ENCODE results near the gene PICALM.
A peak's percentile ranks its signal among the peaks of the same experiment; 100 is the strongest.

The PICALM gene

GRCh38 chr11:86047275-86047991, 21.5 kb downstream of the PICALM start:
- DNase-seq (ENCODE audit: low spot score) = no peak

GRCh38 chr11:86046116-86046515, 22.8 kb downstream of the PICALM start:
- no peak for DNase-seq (ENCODE audit: low spot score)

- DNase-seq (ENCODE audit: low spot score) = no peak
These were observed 24.9 kb downstream of the PICALM start for GRCh38 chr11:86043765-86044503.

- DNase-seq (ENCODE audit: low spot score) = peak; percentile 67
These were observed 26.9 kb downstream of the PICALM start for GRCh38 chr11:86041975-86042378.

- DNase-seq (ENCODE audit: low spot score) = no peak
These were observed 27.7 kb downstream of the PICALM start for GRCh38 chr11:86040919-86041850.

DNA sequence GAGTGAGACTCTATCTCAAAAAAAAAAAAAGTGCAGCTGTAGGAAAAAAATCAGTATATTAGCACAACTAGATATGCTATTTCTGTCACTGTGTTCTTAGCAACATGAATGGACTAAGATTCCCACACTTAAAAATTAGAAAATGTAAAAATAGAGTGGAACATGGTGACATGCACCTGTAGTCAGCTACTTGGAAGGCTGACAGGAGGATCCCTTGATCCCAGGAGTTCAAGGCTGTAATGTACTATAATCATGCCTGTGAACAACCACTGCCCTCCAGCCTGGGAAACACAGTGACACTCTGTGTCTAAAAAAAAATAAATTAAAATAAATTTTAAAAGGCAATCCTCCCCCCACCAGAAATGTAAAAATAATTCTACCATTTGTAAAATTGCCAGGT, 29.8 kb downstream of the PICALM start:
- DNase-seq (ENCODE audit: low spot score) = no peak

DNA sequence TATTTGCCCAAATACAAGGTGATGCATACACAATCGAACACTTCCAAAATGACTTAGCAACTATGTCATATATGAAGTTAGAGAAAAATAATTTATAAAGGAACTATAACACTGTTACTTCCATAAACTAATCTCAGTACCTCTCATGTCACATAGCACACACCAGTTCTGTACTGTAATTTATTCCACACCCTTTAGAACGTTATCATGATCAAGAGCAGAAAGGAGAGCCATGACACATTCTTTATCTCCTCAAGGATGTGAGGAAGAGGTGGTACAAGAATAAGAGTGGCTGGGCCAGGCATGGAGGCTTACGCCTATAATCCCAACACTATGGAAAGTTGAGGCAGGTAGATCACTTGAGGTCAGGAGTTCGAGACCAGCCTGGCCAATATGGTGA, 31.1 kb downstream of the PICALM start:
- DNase-seq (ENCODE audit: low spot score) = no peak

- DNase-seq (ENCODE audit: low spot score) = no peak
These were observed 33.0 kb downstream of the PICALM start for GRCh38 chr11:86035920-86036319.

- no peak for DNase-seq (ENCODE audit: low spot score)
These were observed 33.7 kb downstream of the PICALM start for GRCh38 chr11:86035164-86035563.

DNA sequence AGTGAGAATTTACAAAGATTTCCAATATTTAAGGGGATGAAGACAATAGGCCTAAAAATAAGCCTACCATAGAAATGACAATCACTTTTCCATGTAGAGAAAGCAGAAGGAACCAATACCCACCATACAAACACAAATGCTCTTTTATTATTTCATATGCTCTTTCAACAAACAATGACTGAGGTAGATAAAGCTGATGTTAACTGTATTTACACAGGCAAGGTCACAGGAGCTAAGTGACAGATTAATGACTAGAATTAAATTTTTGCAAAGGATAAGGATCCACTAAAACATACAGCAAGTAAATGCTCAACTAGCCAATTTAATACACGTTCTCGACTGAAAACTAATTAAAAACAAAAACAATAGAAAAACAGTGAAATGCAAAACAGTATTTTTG, 34.2 kb downstream of the PICALM start:
- DNase-seq (ENCODE audit: low spot score) = no peak

DNA sequence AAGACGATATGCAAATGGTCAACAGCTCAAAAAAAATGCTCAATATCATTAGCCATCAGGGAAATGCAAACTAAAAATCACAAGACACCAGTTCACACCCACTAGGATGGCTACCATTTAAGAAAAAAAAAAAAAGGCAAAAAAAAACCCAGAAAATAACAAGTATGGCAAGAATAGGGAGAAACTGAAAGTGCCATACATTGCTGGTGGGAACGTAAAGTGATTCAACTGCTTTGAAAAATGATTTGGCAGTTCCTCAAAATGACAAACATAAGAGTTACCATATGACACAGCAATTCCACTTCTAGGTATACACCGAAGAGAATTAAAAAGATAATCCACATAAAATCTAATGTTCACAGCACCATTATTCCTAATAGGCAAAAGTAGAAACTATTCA, 47.5 kb downstream of the PICALM start:
- no peak for DNase-seq (ENCODE audit: low spot score)

DNA sequence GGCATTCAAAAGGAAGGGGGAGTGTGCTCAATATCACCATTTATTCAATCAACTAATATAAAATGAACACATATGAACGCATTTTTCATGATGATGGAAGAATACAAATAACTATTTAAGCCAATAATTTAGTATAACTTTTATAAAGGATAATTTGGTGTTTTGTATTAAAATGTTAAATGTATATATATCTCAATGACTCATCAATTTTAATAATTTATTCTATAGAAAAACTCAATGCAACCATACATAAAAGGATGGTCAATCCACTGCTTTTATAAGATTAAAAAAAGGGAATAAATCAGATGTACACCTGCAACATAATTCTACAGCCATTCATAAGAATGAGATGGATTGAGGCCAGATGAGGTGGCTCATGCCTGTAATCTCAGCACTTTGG, 50.6 kb downstream of the PICALM start:
- no peak for DNase-seq (ENCODE audit: low spot score)

GRCh38 chr11:86016451-86016850, 52.4 kb downstream of the PICALM start:
- no peak for DNase-seq (ENCODE audit: low spot score)

DNA sequence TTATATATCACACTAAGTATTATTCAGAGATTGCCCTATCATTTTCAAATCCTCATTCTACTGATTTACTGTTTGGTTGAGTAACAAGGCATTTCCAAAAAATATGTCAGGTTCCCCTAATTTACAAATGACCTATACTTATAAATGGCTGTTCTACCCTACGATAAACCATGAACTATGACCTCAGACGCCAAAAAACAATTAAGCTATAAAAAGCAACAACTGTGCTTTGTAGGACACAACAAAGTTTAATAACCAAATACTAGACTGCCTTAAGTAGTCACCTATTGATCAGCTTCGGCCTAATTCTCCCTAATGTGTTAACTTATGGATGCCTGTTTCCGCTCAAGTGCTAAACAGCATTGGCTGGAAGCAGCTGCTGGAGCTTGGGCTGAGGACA, 53.2 kb downstream of the PICALM start:
- DNase-seq (ENCODE audit: low spot score) = no peak

- no peak for DNase-seq (ENCODE audit: low spot score)
These were observed 54.7 kb downstream of the PICALM start for GRCh38 chr11:86014221-86014620.

- DNase-seq (ENCODE audit: low spot score) = no peak
These were observed 55.2 kb downstream of the PICALM start for GRCh38 chr11:86013713-86014112.

DNA sequence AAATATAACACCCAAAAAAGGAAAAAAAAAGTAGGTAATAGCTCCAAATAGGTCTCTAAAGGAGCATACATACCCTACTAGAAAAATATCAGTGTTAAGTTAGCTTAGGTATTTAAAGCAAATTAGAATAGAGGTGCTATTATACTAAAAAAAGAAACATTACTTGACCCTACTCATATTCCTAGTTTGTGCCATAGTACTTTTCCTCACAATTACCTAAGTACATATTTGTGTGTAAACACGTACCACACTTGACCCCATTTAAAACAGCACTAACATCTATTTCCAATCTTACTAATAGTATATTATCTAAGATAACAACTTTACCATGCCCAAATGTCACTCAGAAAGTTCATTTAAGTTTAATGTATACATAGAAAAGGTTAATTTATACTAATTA, 57.7 kb downstream of the PICALM start:
- no peak for DNase-seq (ENCODE audit: low spot score)

GRCh38 chr11:86003654-86004053, 65.2 kb downstream of the PICALM start:
- no peak for DNase-seq (ENCODE audit: low spot score)

- no peak for DNase-seq (ENCODE audit: low spot score)
These were observed 66.5 kb downstream of the PICALM start for GRCh38 chr11:86002431-86002830.

GRCh38 chr11:85991508-85991907, 77.4 kb downstream of the PICALM start:
- no peak for DNase-seq (ENCODE audit: low spot score)

DNA sequence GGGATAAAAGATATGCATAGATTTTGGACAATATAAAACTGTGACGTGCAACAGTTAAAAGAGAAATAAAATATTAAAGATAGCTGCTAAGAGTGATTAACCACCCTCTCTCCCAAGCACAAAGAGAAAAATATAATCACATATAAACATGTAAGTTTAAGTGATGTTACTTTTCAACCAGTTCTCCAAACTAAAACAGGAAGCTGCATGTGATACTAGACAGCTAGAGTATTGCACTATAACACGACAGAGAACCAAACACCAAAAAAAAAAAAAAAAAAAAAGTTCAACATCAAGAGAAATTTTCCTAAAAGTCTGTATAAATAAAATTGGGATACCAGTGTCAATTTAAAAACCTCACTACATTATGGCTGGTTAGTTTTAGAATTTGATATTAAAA, 79.1 kb downstream of the PICALM start:
- DNase-seq (ENCODE audit: low spot score) = no peak

- no peak for DNase-seq (ENCODE audit: low spot score)
These were observed 80.1 kb downstream of the PICALM start for GRCh38 chr11:85988780-85989179.

DNA sequence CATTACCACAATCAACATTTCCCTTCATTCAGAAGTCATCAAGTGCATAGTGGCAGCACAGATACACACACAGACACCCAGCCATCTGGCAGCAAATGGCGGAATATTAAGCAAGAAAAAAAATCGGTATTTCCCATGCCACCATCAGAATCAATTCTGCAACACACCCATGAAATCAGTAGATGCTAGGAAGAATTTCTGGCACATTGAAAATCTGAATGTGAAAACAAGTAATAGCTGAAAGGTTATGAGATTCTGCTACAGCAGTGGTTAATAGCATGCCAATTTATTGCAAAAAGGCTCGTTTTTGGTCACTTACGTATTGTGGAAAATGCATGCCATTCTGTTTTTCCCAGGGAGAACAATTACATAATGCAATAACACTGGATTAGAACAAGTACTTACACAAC, 91.1 kb downstream of the PICALM start:
- no peak for DNase-seq (ENCODE audit: low spot score)

Data from D341Med (cell line).